ENCODE measurements around the gene DNAJC12.
"Not testable (repeated sequence)": the region's sequence is repeated elsewhere in the genome, so short reads cannot be mapped to it uniquely, and the experiment has no call there.

DNAJC12 gene

DNA sequence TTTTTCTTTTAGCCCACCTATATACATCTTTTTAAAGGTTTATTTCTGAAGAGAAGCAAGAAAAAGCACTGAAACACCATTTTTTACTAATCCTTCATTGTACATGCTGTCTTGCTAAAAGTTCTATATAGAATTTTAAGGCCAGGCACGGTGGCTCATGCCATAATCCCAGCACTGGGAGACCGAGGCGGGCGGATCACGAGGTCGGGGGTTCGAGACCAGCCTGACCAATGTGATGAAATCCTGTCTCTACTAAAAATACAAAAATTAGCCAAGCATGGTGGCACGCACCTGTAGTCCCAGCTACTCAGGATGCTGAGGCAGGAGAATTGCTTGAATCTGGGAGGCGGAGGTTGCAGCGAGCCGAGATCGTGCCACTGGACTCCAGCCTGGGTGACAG, 1.5 kb upstream of the DNAJC12 start:
- not testable (repeated sequence) for DNase-seq

DNA sequence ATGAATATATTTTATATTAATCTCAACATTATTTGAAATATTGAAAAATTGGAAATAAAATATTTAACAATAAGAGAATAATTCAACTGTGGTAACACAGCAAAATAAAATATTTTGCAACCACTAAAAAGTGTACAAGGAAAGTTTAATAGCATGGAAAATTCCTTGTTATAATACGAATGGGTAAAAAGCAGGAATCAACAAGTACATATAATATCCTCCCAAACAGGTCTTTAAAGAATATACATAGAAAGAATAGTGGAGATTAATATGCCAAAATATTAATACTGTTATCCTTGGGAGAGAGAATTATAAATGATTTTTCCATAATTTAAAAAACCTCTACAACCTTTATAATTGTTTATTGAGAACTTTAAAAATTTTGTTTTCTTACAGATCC, 1.0 kb downstream of the DNAJC12 start:
- no peak for DNase-seq

DNA sequence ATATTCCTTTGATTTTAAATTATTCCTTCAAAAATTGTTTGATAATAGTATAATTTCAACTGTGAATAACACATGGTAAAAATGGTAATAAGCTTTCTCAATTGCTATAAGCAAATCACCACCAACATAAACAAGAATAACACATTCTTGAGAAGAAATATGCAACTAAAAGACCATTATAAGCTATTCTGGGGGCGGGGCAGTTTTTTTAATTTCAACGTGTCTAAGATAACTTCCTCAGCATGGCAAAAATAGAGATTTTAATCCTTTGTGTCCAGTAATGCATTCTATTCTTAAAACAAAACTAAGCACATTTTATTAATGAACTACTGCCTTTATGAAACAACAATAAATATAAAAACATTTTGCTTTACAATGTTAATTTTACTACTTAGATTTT, 1.5 kb downstream of the DNAJC12 start:
- DNase-seq = no peak

DNA sequence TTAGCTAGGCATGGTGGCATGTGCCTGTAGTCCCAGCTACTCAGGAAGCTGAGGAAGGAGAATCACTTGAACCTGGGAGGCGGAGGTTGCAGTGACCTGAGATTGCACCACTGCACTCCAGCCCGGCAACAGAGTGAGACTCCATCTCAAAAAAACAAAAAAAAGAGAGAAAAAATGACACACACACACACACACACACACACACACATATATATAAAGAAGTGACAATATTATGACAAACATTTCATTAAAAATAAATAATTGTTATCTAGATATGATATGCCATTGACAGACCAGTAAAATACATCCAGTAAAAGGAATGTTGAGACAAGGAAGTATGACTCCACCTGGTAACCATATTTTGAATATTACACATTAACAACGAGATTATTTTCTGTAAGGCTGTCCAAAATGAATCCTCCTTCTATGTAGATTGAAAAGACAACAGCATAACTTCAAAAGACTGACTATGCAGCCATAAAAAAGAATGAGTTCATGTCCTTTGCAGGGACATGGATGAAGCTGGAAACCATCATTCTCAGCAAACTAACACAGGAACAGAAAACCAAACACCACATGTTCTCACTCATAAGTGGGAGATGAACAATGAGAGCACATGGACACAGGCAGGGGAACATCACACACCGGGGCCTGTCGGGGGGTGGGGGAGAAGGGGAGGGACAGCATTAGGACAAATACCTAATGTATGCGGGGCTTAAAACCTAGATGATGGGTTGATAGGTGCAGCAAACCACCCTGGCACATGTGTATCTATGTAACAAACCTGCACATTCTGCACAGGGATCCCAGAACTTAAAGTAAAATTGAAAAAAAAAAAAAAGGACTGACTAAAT, 2.2 kb downstream of the DNAJC12 start:
- not testable (repeated sequence) for DNase-seq

DNA sequence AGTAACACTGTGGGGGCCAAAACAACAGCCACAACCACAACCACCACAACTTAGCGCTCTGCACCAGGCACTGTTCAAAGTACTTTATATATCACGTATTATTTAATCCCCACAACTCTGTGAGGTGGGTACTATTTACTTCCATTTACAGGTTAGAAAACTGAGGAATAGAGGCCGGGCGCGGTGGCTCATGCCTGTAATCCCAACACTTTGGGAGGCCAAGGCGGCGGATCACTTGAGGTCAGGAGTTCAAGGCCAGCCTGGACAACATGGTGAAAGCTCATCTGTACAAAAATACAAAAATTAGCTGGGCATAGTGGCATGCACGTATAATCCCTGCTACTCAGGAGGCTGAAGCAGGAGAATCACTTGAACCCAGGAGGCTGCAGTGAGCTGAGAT, 3.6 kb downstream of the DNAJC12 start:
- no peak for DNase-seq

DNA sequence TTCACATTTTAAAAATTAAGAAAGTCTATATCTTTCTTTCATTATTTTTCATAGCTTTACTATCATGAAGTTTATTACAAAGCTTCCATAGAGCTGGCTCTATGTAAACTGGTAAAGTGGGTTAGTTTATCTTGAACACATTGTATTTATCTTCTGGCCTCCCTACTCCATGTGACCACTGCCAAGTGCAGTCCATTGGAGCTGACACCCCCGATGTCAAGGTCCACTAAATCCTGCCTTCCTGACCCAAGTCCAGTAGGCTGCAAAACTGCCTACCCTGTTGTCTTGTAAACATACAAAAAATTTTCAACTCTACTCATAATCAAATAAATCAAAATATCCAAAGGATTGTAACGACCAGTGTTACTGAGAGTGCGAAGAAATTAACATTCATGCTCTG, 10.2 kb downstream of the DNAJC12 start:
- no peak for DNase-seq

DNA sequence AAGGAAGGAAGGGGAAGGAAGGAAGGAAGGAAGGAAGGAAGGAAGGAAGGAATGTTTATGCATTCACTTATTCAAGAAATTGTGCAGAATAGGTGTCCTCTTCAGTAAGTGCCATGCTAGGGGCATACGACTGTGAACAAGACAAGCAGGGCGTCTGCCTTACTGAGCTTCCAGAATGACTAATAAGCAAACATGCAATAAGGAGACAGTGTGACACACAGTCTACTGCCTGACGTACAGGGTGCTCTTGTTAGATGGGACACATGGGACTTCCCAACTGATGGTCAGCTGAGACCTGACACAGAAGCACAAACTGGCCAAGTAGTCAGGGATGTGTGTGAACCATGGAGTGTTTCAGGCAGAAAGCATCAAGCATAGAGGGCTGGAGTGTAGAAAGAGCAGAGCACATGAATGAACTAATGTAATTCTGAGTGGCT, 18.2 kb downstream of the DNAJC12 start:
- DNase-seq = no peak

DNA sequence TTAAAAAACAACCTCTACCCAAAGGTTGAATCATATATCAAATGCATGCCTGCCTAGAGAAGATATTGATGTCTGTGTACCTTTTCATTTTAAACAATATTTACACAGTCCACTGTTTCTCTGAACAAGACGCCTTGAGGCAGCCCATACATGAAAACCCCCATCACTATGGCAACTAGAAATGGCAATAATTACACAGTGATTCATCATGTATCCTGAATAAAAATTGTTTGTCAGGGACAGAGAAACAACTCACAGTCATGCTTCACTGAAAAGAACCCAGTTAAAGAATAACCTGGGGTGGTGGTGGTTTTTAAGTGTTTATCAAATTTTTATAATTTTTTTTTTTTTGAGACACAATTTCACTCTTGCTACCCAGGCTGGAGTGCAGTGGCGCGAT, 19.7 kb downstream of the DNAJC12 start:
- DNase-seq = peak; percentile 15

DNA sequence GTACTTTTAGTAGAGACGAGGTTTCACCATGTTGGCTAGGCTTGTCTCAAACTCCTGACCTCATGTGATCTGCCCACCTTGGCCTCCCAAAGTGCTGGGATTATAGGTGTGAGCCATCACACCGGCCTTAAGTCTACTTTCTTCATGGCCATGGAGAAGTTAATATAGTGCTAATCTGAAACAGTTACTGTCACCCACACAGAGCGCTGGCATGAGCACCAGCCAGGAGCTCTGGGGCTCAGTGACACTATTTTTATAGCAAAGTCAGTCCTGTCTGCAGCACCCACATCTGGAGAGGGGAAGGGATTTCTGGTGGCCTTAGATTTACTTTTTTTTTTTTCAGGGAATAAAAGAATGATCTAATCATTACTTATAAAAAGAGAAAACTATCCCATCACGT, 21.3 kb downstream of the DNAJC12 start:
- no peak for DNase-seq

DNA sequence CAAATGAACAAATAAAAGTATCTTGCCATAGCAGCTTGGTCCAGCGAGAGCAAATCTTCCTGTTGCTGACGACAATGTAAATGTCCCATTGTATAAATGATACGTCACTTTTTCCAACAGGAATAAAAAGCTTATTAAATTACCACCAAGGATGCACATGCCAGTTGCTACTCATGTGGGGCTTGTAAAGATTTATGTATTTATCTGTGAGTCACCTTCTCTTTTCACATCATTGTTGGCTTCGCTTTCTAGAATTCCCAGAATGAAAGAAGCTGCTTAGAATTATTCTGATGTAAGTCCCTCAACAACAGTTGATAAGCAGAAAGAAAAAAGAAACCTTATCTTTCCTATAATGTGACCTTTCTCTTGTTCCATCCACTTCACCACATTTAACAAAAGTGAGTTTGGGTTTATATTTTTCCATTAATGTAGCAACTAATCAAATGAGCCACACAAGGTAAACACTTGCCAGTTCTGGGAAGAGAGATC, 22.4 kb downstream of the DNAJC12 start:
- peak; percentile 36 for DNase-seq

DNA sequence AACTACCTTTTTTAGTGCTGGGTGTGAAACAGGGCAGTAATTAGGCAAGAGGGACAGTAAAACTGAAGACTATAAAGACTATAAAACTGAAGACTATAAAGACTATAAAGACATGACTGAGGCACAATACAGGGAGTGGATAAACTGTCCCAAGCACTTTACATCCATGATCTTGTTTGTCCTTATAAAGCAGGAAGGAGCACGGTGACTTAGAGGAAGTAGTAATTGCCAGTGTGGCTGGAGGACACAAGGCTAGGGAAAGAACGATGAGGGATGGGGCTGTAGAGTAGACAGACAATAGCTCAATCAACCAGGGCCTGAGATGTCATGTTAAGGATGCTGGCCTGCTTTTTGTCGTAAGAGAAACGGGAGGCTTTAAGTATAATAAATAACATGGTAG, 26.0 kb downstream of the DNAJC12 start:
- DNase-seq = no peak

DNA sequence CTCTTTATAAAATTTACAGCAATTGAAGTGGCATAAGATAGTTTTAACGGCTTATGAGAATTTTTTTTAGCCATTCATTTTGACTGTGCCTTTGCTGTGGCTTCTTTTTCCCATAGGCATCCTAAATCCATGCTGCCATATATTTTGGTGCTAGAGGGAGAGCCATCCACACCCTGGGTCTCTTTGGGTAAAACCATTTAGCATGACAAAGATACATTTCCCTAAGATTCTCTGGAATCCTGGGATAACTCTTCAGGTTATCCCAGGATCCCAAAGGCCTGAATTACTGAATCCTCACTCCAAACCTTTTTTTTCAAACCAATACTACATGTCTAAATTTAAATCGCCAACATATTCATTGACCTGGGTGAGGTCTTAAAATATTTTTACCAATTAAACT, 28.9 kb downstream of the DNAJC12 start:
- no peak for DNase-seq

DNA sequence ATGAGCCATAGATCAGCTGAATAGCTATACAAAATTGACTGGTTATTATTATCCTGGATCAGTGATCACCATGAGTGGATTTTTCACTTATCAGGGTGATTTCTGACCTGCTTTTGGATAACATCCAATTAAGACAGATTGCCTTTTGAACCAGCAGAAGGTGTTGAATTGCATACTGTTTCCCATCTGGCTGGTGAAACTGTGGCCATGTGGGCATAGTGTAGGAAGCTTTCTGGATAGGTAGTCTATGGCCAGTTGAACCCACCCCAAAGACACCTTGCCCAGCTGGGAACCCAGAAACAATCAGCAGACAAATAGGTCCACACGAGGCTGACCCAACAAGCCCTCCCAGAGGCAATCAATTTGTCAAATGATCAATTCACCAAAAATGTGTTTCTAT, 29.3 kb downstream of the DNAJC12 start:
- no peak for DNase-seq

DNA sequence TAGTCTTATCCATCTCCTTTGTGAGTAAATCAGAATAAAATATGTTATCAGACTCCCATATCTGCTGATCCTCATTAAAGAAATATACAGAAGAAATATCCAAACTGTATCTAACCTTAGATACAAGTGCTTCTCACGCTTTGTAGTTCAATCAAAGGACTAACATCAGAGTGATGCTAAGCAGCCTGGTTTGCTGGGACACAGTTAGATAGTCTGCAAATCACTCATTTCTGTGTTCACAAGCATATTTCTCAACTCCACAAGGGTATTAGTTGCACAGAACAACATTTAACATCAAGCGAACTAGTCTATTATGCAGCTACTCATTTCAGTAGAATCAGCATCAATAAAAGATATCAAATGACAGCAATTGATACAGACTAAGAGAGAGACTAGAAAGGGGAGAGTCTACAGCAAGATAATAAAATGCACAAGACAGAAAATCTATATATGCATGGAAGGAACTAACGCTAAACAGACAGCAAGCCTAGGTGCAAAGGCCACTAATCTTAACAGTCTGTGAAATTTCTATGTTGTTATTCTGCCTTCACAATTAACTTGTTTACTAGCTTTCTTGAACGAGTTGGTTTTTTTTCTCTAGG, 30.0 kb downstream of the DNAJC12 start:
- DNase-seq = no peak

DNA sequence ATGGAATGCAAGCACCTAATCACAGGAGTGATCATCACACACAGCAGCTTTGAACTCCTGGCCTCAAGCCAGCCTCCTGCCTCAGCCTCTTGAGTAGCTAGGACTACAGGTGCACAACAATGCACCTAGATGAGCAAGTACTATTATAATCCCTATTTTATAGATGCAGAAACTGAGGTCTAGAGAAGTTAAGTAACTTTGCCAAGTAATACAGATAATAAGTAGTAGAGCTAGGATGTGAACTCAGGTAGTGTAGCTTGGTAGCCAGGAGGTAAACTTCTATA, 33.7 kb downstream of the DNAJC12 start:
- no peak for DNase-seq

DNA sequence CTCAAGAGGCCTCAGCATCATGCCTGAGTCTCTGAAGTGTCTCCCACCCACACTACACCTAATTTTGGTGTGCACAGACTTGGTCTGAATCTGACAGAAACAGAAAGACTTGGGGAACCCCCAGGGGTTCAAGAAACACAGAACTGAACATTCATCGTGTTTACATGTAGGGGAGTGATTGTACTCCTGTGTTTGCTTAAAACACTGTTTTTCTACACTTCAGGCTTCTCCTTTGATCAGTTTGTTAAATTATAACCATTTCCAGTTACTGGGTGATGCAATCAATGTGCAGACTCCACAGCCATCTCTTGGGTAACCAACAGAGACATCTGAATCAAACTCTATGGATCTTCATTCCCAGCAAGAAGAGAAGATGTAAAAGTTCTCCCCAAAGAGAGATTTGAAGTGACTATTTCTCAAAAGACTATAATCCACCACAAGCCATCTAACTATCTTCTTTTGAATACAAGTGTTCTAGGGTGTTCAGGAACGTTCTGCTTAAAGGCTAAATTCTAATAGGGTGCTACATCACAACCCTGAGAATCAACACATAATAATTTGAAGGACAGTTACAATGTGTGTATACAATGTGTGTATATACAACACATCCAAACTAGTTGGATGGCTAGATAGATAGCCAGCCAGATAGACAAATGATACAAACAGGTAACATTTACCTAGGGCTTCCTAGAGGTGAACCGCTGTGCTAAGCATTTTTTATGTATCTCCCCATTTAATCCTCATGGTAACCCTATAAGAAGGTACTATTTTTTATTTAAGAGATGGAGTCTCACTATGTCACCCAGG, 34.2 kb downstream of the DNAJC12 start:
- no peak for DNase-seq

DNA sequence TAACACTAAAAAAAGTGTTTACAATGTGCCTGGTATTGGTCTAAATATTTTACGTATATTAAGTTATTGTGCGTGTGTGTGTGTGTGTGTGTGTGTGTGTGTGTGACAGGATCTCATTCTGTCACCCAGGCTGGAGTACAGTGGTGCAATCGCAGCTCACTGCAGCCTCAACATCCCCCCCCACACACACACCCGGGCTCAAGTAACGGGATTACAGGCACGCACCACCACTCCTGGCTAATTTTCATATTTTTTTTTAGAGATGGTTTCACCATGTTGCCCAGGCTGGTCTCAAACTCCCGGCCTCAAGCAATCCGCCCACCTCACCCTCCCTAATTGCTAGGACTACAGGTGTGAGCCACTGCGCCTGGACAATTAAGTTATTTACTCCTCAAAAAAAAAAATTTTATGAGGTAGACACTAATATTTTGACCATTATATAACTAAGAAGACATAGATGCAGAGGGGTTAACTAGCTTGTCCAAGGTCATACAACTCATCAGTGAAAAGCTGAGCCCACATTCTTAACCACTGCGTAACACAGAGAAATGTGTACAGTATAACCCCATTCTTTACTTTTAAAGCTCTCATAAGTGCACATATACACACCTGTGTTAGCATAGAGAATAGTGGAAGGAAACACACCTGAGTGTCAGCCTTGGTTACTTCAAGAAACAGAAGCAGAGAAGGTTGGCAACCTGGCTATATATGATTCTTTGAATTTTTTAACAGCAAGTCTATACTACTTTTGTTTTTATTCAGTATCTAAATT, 35.0 kb downstream of the DNAJC12 start:
- DNase-seq = no peak

DNA sequence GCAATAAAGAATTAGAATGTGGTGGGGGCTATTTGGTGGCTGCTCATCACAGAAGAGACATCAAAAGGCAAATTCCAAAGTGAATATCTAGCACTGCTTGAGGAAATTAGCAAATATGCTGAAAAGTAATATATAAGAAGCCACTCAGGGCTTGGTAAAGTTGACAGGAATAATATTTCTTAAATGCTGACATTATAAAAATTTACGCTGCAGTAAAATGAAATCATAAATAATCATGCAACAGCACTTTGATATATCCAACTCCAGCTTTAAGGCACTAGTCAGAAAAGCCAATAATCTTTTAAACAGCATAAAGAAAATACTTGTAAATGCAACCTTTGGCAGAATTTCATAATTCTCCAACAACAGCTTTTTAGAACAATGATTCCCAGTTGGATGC, 36.9 kb downstream of the DNAJC12 start:
- DNase-seq = no peak

DNA sequence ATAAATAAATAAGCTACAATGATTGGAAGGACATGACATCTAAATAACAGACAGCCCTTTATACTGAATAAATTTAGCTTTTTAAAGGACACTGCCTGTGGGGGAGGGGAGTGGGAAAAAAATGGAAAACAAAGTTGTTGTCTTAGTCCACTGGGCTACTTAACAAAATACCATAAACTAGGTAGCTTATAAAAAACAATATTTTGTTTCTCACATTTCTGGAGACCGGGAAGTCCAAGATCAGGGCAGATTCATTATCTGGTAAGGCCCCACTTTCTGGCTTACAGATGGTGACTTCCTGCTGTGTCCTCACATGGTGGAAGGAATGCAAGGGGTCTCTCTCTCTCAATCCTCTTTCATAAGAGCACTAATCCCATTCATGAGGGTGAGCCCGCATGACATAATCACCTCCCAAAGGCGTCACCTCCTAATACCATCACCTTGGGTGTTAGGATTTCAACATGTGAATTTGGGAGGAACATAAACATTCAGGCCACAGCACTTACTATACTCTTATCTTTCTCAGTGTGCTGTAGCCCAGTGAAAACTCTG, 43.0 kb downstream of the DNAJC12 start:
- no peak for DNase-seq

DNA sequence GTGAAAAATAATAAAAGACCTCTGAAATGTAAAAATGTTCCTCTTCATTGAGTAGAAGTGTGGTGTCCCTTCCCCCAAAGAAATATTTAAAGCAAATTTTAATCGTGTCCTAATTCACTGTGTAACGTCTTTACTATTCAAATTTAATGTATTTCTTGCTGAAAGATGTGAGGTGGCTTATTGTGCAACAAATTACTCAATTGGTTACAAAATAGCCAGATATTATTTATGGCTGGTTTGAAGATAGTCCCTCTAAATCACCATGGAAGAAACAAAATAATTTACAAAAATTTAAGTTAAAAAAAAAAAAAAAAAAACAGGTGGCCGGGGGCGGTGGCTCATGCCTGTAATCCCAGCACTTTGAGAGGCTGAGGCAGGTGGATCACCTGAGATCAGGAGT, 43.7 kb downstream of the DNAJC12 start:
- DNase-seq = no peak

DNA sequence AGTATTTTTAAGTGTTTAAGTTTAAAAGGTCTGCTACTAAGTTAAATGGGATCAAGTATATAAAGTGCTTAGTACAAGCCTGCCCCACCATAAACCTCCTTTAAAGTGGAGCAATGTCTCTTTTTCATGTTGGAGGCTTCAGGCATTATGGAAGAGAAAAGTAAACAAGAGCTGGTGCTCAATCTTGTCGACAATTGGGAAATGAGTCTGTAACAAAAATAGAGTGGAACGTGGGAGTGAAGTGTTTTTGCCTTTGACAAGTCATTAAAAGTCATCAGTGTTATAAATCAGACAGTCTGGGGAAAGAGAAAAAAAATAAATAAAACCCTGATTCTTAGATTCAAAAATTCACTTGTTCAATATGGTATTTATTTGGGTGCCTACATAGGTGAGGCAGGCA, 44.7 kb downstream of the DNAJC12 start:
- no peak for DNase-seq

DNA sequence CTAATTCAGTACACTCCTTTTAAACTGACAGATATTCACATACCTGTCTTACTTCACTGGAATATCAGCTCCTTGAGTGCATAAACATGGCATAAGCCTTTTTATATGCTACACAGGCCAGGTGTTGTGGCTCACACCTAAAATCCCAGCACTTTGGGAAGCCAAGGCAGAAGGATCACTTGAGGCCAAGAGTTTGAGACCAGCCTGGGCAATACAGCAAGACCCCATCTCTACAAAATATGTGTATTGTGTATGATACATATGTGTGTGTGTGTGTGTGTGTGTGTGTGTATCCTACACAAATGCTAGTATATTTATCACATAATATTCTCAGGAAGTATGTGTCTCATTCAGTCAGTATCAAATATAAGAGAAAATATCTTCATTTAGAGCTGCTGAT, 45.3 kb downstream of the DNAJC12 start:
- DNase-seq = no peak

Measured in NCI-H345 (cell line).